Stimulated activated CD4-positive, alpha-beta T cell treated with anti-CD3 and anti-CD28 coated beads, Interleukin-1b, Interleukin-23, amount 100 ng/mL, for 24 hours (primary cell): Measurements from ENCODE around the gene CNTFR.
"Not testable (repeated sequence)": the region's sequence is repeated elsewhere in the genome, so short reads cannot be mapped to it uniquely, and the experiment has no call there.

Experiments used
- DNase-seq, 4 experiments: peaks; one replicate each; pipeline ENCODE4 v3.0.0-alpha.2; 2020; ENCODE audit warnings: low read depth in 4 of 4, low spot score in 1 of 4

Gene CNTFR

GRCh38 chr9:34555500-34555899, 34.0 kb downstream of the CNTFR start:
- no peak for DNase-seq

- DNase-seq = no peak
These were observed 34.5 kb downstream of the CNTFR start for GRCh38 chr9:34555002-34555348.

- no peak for DNase-seq
These were observed 35.1 kb downstream of the CNTFR start for GRCh38 chr9:34554211-34555001.

GRCh38 chr9:34553511-34554021, 36.0 kb downstream of the CNTFR start:
- DNase-seq = no peak

- no peak for DNase-seq
These were observed 36.5 kb downstream of the CNTFR start for GRCh38 chr9:34552986-34553385.

GRCh38 chr9:34552606-34552981, 36.9 kb downstream of the CNTFR start:
- no peak for DNase-seq

- no peak for DNase-seq
These were observed 37.5 kb downstream of the CNTFR start for GRCh38 chr9:34551751-34552605.

GRCh38 chr9:34550681-34551270, 38.7 kb downstream of the CNTFR start:
- no peak for DNase-seq

GRCh38 chr9:34550016-34550680, 39.4 kb downstream of the CNTFR start:
- no peak for DNase-seq

GRCh38 chr9:34549407-34549732, 40.2 kb downstream of the CNTFR start:
- DNase-seq = no peak

GRCh38 chr9:34547960-34548611, 41.4 kb downstream of the CNTFR start:
- DNase-seq = peak in 2 of 4 experiments; percentile 18 to 20

- peak in 3 of 4 experiments; percentile 14 to 42 (median 39) for DNase-seq
These were observed 42.4 kb downstream of the CNTFR start for GRCh38 chr9:34546834-34547827.

GRCh38 chr9:34546102-34546833, 43.3 kb downstream of the CNTFR start:
- DNase-seq = no peak

- no peak for DNase-seq
These were observed 44.0 kb downstream of the CNTFR start for GRCh38 chr9:34545497-34545896.

GRCh38 chr9:34544035-34544434, 45.5 kb downstream of the CNTFR start:
- DNase-seq = no peak

GRCh38 chr9:34541540-34541939, 48.0 kb downstream of the CNTFR start:
- no peak for DNase-seq

GRCh38 chr9:34540827-34541226, 48.7 kb downstream of the CNTFR start:
- no peak for DNase-seq

GRCh38 chr9:34536685-34537084, 52.8 kb downstream of the CNTFR start:
- no peak for DNase-seq

GRCh38 chr9:34532041-34532440, 57.5 kb downstream of the CNTFR start:
- DNase-seq = not testable (repeated sequence)
